Measurements from ENCODE around the gene PRKAG2. TPM values are rescaled to one million over a fixed set of nuclear protein-coding genes. Genes with fewer than 3 reads are reported as not detected.

PRKAG2 gene
- total RNA-seq, 1 experiment from 2014 or later = 23.9 TPM

GRCh38 chr7:151728746-151729145 is 148.2 kb downstream of the PRKAG2 start:
- Histone ChIP-seq H3K9me2 (replicated peaks; ENCODE audit: low read length) (no peaks in the 10 kb centered on the region), H4K20me1 (ENCODE audit: low read length) (no peaks in the 10 kb centered on the region), H3K4me3 (ENCODE audit: low read length) (no peak overlapping the region), H3K9ac (ENCODE audit: low read length) (no peak overlapping the region), H3K27ac (ENCODE audit: low read length) (no peak overlapping the region), H3K4me1 (ENCODE audit: insufficient read depth, low read length) (peaks cover 16% of the 10 kb centered on the region), H3K9me3 (ENCODE audit: low read length) (no peaks in the 10 kb centered on the region), H3K4me2 (ENCODE audit: low read length) (no peak overlapping the region), H2AFZ (ENCODE audit: low read length) (no peak overlapping the region), H3K27me3 (ENCODE audit: low read length) (no peaks in the 10 kb centered on the region), H3F3A (ENCODE audit: low read length, unreplicated experiment) (no peaks in the 10 kb centered on the region), H3K79me2 (ENCODE audit: low read length) (no peaks in the 10 kb centered on the region), H3K36me3 (ENCODE audit: low read depth, low read length) (no peaks in the 10 kb centered on the region)
- DNase-seq (no peak), ATAC-seq (no peak)
- ChIA-PET POLR2A (ENCODE audit: unreplicated experiment) (no interaction called here), CTCF (interaction anchor here (0.7 kb wide), 1 partner anchor 68 kb away, joined by 3 read pairs; no protein-coding TSS in a partner anchor)
- intact Hi-C loops (cut with micrococcal nuclease) = no loop called here
- BruUV-seq (replicated peaks) = no TSS peak
- TF ChIP-seq EZH2phosphoT487 (IDR thresholded peaks at IDR 0.05; ENCODE audit: borderline replicate concordance, low read length) (no peak), EZH2 (IDR thresholded peaks at IDR 0.05; ENCODE audit: low read length, unreplicated experiment) (no peak)
- TF ChIP-seq, protein P1, sequence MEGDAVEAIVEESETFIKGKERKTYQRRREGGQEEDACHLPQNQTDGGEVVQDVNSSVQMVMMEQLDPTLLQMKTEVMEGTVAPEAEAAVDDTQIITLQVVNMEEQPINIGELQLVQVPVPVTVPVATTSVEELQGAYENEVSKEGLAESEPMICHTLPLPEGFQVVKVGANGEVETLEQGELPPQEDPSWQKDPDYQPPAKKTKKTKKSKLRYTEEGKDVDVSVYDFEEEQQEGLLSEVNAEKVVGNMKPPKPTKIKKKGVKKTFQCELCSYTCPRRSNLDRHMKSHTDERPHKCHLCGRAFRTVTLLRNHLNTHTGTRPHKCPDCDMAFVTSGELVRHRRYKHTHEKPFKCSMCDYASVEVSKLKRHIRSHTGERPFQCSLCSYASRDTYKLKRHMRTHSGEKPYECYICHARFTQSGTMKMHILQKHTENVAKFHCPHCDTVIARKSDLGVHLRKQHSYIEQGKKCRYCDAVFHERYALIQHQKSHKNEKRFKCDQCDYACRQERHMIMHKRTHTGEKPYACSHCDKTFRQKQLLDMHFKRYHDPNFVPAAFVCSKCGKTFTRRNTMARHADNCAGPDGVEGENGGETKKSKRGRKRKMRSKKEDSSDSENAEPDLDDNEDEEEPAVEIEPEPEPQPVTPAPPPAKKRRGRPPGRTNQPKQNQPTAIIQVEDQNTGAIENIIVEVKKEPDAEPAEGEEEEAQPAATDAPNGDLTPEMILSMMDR (conservative IDR thresholded peaks at IDR 0.05; ENCODE audit: low read depth, low read length) = no peak

DNA sequence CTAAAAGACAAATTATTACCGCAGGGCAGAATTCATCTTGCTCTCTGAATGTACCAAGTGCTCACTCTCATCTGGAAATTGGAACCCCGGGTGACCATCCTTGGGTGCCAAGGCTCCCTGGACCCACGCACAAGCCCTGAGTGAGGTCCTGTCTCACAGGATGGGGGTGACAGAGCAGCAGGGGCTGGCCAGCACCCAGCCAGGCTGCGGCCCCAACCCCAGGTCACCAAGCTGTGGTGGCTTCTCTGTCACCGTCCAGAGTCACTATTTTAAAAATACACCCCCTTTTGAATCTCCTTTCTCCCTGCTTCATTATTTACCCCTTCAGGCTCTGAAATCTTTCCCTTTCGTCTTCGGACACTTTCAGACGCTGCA is 148.6 kb downstream of the PRKAG2 start:
- H3K9ac ChIP-seq (ENCODE audit: low read length) = no peak overlapping the region

More for the DNA sequence above, 148.6 kb downstream of the PRKAG2 start:
- DNase-seq = no peak
- Histone ChIP-seq H3K4me3 (ENCODE audit: low read length) (peak overlapping the region; percentile 54), H3K79me2 (ENCODE audit: low read length) (no peaks in the 10 kb centered on the region), H3K9me2 (replicated peaks; ENCODE audit: low read length) (no peaks in the 10 kb centered on the region), H3K4me2 (ENCODE audit: low read length) (peak overlapping the region; percentile 82), H2AFZ (ENCODE audit: low read length) (peak overlapping the region; percentile 51; the same call in 1 of the 2 replicates), H3K27me3 (ENCODE audit: low read length) (no peaks in the 10 kb centered on the region), H3K4me1 (ENCODE audit: insufficient read depth, low read length) (peaks cover 16% of the 10 kb centered on the region), H4K20me1 (ENCODE audit: low read length) (no peaks in the 10 kb centered on the region), H3K9me3 (ENCODE audit: low read length) (no peaks in the 10 kb centered on the region), H3K27ac (ENCODE audit: low read length) (no peak overlapping the region), H3F3A (ENCODE audit: low read length, unreplicated experiment) (no peaks in the 10 kb centered on the region), H3K36me3 (ENCODE audit: low read depth, low read length) (no peaks in the 10 kb centered on the region)
- intact Hi-C loops (cut with micrococcal nuclease) = no loop called here
- POLR2A ChIA-PET (ENCODE audit: unreplicated experiment) = interaction anchor here (1.0 kb wide), 1 partner anchor 17 kb away, joined by 3 read pairs; no protein-coding TSS in a partner anchor
- BruUV-seq (replicated peaks) = TSS peak; percentile 52
- TF ChIP-seq EZH2 (IDR thresholded peaks at IDR 0.05; ENCODE audit: low read length, unreplicated experiment) (no peak), EZH2phosphoT487 (IDR thresholded peaks at IDR 0.05; ENCODE audit: borderline replicate concordance, low read length) (no peak)
- TF ChIP-seq, protein P1 (conservative IDR thresholded peaks at IDR 0.05; ENCODE audit: low read depth, low read length) = no peak
- CTCF ChIA-PET = interaction anchor here (0.7 kb wide), 1 partner anchor 69 kb away, joined by 3 read pairs; no protein-coding TSS in a partner anchor
- ATAC-seq = no peak

All from PC-3 (cell line).